ENCODE measurements around the gene MTX1. TPM values are rescaled to one million over a fixed set of nuclear protein-coding genes. Genes with fewer than 3 reads are reported as not detected.

The MTX1 gene
- total and polyA plus RNA-seq, 2 of the 4 experiments (the other 2 are of a cell fraction): 67.2 to 73.7 TPM

GRCh38 chr1:155253208-155253607 lies 44.7 kb downstream of the MTX1 start:
- no peak for TF ChIP-seq BHLHE40 (IDR thresholded peaks at IDR 0.05; ENCODE audit: low read depth, low read length)
- TF ChIP-seq, protein P1, sequence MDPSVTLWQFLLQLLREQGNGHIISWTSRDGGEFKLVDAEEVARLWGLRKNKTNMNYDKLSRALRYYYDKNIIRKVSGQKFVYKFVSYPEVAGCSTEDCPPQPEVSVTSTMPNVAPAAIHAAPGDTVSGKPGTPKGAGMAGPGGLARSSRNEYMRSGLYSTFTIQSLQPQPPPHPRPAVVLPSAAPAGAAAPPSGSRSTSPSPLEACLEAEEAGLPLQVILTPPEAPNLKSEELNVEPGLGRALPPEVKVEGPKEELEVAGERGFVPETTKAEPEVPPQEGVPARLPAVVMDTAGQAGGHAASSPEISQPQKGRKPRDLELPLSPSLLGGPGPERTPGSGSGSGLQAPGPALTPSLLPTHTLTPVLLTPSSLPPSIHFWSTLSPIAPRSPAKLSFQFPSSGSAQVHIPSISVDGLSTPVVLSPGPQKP (IDR thresholded peaks at IDR 0.05; ENCODE audit: borderline replicate concordance, low read depth, low read length): no peak
- TF ChIP-seq SMC3 (IDR thresholded peaks at IDR 0.05; ENCODE audit: low read depth, low read length): no peak
- TF ChIP-seq MAZ (IDR thresholded peaks at IDR 0.05; ENCODE audit: borderline replicate concordance, low read depth, low read length): no peak
- no peak for TF ChIP-seq MXI1 (IDR thresholded peaks at IDR 0.05; ENCODE audit: borderline replicate concordance, low read depth, low read length)
- no peak for TF ChIP-seq RAD21 (IDR thresholded peaks at IDR 0.05; ENCODE audit: low read length)
- TF ChIP-seq MAFK (IDR thresholded peaks at IDR 0.05; ENCODE audit: low read depth, low read length): no peak
- no peak for TF ChIP-seq FOS (IDR thresholded peaks at IDR 0.05; ENCODE audit: low read depth, low read length)
- TF ChIP-seq CHD1 (IDR thresholded peaks at IDR 0.05; ENCODE audit: low read depth, low read length): no peak
- TF ChIP-seq RFX5 (IDR thresholded peaks at IDR 0.05; ENCODE audit: low read depth, low read length): no peak
- no peak for TF ChIP-seq RCOR1 (IDR thresholded peaks at IDR 0.05; ENCODE audit: insufficient replicate concordance, low read length)
- TF ChIP-seq, protein P2, sequence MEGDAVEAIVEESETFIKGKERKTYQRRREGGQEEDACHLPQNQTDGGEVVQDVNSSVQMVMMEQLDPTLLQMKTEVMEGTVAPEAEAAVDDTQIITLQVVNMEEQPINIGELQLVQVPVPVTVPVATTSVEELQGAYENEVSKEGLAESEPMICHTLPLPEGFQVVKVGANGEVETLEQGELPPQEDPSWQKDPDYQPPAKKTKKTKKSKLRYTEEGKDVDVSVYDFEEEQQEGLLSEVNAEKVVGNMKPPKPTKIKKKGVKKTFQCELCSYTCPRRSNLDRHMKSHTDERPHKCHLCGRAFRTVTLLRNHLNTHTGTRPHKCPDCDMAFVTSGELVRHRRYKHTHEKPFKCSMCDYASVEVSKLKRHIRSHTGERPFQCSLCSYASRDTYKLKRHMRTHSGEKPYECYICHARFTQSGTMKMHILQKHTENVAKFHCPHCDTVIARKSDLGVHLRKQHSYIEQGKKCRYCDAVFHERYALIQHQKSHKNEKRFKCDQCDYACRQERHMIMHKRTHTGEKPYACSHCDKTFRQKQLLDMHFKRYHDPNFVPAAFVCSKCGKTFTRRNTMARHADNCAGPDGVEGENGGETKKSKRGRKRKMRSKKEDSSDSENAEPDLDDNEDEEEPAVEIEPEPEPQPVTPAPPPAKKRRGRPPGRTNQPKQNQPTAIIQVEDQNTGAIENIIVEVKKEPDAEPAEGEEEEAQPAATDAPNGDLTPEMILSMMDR (conservative IDR thresholded peaks at IDR 0.05; ENCODE audit: low read depth, low read length): no peak
- TF ChIP-seq, protein P3, sequence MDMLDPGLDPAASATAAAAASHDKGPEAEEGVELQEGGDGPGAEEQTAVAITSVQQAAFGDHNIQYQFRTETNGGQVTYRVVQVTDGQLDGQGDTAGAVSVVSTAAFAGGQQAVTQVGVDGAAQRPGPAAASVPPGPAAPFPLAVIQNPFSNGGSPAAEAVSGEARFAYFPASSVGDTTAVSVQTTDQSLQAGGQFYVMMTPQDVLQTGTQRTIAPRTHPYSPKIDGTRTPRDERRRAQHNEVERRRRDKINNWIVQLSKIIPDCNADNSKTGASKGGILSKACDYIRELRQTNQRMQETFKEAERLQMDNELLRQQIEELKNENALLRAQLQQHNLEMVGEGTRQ (IDR thresholded peaks at IDR 0.05; ENCODE audit: low read depth, low read length): no peak
- TF ChIP-seq CEBPB (IDR thresholded peaks at IDR 0.05; ENCODE audit: low read depth, low read length): no peak
- no peak for TF ChIP-seq NFE2L2 (IDR thresholded peaks at IDR 0.05; ENCODE audit: low read depth, low read length)
- TF ChIP-seq POLR2A (IDR thresholded peaks at IDR 0.05; ENCODE audit: low read depth, low read length): no peak
- peaks cover 18% of the 10 kb centered on the region for H3K36me3 ChIP-seq (ENCODE audit: control insufficient read depth, insufficient read depth, low read length)
- BruUV-seq (replicated peaks): no TSS peak
- no peaks in the 10 kb centered on the region for H4K20me1 ChIP-seq (ENCODE audit: insufficient read depth, low read length)
- ChIA-PET CTCF (no interaction called here), POLR2A (ENCODE audit: unreplicated experiment) (no interaction called here)
- H3K4me1 ChIP-seq (ENCODE audit: control insufficient read depth, insufficient read depth, low read length): peaks cover 17% of the 10 kb centered on the region
- no peak overlapping the region for H4K91ac ChIP-seq (ENCODE audit: insufficient read depth, low read depth, low read length)
- H2AFZ ChIP-seq (replicated peaks; ENCODE audit: low read length, poor library complexity): peak overlapping the region; percentile 63
- no peak for DNase-seq
- H3K4ac ChIP-seq (ENCODE audit: low read depth, low read length): 0 out of 2 replicates have a peak overlapping the region, but pooled peaks have one; percentile 29
- dilution Hi-C loops (cut with HindIII; ENCODE audit: low sequenced_read_pairs, unreplicated experiment): no loop called here
- no peak for ATAC-seq (ENCODE audit: low read depth)
- no peak overlapping the region for H3K4me3 ChIP-seq (ENCODE audit: insufficient read depth, low read depth, low read length)
- intact Hi-C loops (cut with micrococcal nuclease): loop anchor here (5.0 kb wide), 1 partner anchor 339 kb away; no protein-coding TSS in a partner anchor
- H3K9ac ChIP-seq (ENCODE audit: low read depth, low read length): no peak overlapping the region
- H3K18ac ChIP-seq (ENCODE audit: low read depth, low read length): no peak overlapping the region
- WGBS, 2 experiments (ENCODE audit: extremely low coverage in 2 of 2, insufficient read length in 1 of 2): 100% methylated on average over 3 of the region's 5 CpGs; no CpG with 5 or more reads in 1 of the 2 experiments
- H3K4me2 ChIP-seq (ENCODE audit: low read depth, low read length): peak overlapping the region; percentile 100; the same call in 1 of the 2 replicates
- H4K5ac ChIP-seq (ENCODE audit: low read depth, low read length): no peak overlapping the region
- H3K14ac ChIP-seq (replicated peaks; ENCODE audit: low read depth, low read length): peak overlapping the region; percentile 71; the same call in 1 of the 2 replicates
- peak overlapping the region in 1 of 2 experiments; percentile 57; a peak in 2 of 4 replicates for H4K8ac ChIP-seq (ENCODE audit: low read depth in 2 of 2, low read length in 2 of 2)
- H3K27me3 ChIP-seq (ENCODE audit: control insufficient read depth, insufficient read depth, low read length): no peaks in the 10 kb centered on the region
- H2BK20ac ChIP-seq (ENCODE audit: low read depth, low read length): no peak overlapping the region
- peak overlapping the region; percentile 97; the same call in 1 of the 2 replicates for H2AK5ac ChIP-seq (ENCODE audit: low read depth, low read length)
- H3K79me1 ChIP-seq (ENCODE audit: low read depth in 1 of 2, low read length in 2 of 2): peaks cover 12 to 42% of the 10 kb centered on the region in 2 experiments
- no peak overlapping the region for H2BK120ac ChIP-seq (ENCODE audit: low read depth, low read length)
- H2BK15ac ChIP-seq (ENCODE audit: low read depth, low read length): no peak overlapping the region
- H3K9me3 ChIP-seq (ENCODE audit: control insufficient read depth, insufficient read depth, low read length): no peaks in the 10 kb centered on the region
- no peak overlapping the region for H3K56ac ChIP-seq (ENCODE audit: extremely low read depth, insufficient read depth, low read length)
- peaks cover 4% of the 10 kb centered on the region; the same call in 1 of the 2 replicates for H3K9me1 ChIP-seq (ENCODE audit: insufficient read depth, low read length)
- H3K27ac ChIP-seq (ENCODE audit: insufficient read depth, low read length): no peak overlapping the region
- no peak overlapping the region for H2BK5ac ChIP-seq (ENCODE audit: low read depth, low read length, poor library complexity, severe bottlenecking)
- no peak overlapping the region for H3K23ac ChIP-seq (ENCODE audit: low read depth, low read length)
- peak overlapping the region; percentile 99 for H2AK9ac ChIP-seq (replicated peaks; ENCODE audit: low read depth, low read length, poor library complexity)
- in situ Hi-C loops (cut with MboI; ENCODE audit: low sequenced_read_pairs): no loop called here
